ENCODE results near the gene NT5C3A.
"Not testable (repeated sequence)": the region's sequence is repeated elsewhere in the genome, so short reads cannot be mapped to it uniquely, and the experiment has no call there.

Gene NT5C3A

GRCh38 chr7:33039903-33040292 lies 22.7 kb downstream of the NT5C3A start:
- no peak for DNase-seq

- DNase-seq, result no peak
Measured at GRCh38 chr7:33039257-33039902, 23.2 kb downstream of the NT5C3A start.

GRCh38 chr7:33038639-33039038 lies 23.9 kb downstream of the NT5C3A start:
- DNase-seq, result no peak

GRCh38 chr7:33035776-33036175 lies 26.8 kb downstream of the NT5C3A start:
- no peak for DNase-seq

GRCh38 chr7:33024189-33024757 lies 38.3 kb downstream of the NT5C3A start:
- DNase-seq, result no peak

- no peak for DNase-seq
Measured at GRCh38 chr7:33012364-33012763, 50.2 kb downstream of the NT5C3A start.

GRCh38 chr7:33009734-33010133 lies 52.8 kb downstream of the NT5C3A start:
- DNase-seq, result no peak

GRCh38 chr7:33005690-33006089 lies 56.9 kb downstream of the NT5C3A start:
- DNase-seq, result not testable (repeated sequence)

GRCh38 chr7:33005193-33005592 lies 57.4 kb downstream of the NT5C3A start:
- DNase-seq, result not testable (repeated sequence)

- DNase-seq, result not testable (repeated sequence)
Measured at GRCh38 chr7:33004104-33004616, 58.4 kb downstream of the NT5C3A start.

GRCh38 chr7:33003111-33003510 lies 59.5 kb downstream of the NT5C3A start:
- not testable (repeated sequence) for DNase-seq

- DNase-seq, result not testable (repeated sequence)
Measured at GRCh38 chr7:32999380-32999779, 63.2 kb downstream of the NT5C3A start.

- DNase-seq, result peak; percentile 80
Measured at GRCh38 chr7:32998361-32999171, 64.0 kb downstream of the NT5C3A start.

GRCh38 chr7:32997956-32998355 lies 64.6 kb downstream of the NT5C3A start:
- DNase-seq, result not testable (repeated sequence)

GRCh38 chr7:32992750-32993149 lies 69.8 kb downstream of the NT5C3A start:
- not testable (repeated sequence) for DNase-seq

- DNase-seq, result not testable (repeated sequence)
Measured at GRCh38 chr7:32991975-32992700, 70.4 kb downstream of the NT5C3A start.

GRCh38 chr7:32991068-32991585 lies 71.4 kb downstream of the NT5C3A start:
- DNase-seq, result not testable (repeated sequence)

- DNase-seq, result not testable (repeated sequence)
Measured at GRCh38 chr7:32988148-32988547, 74.4 kb downstream of the NT5C3A start.

GRCh38 chr7:32979902-32980301 lies 82.7 kb downstream of the NT5C3A start:
- not testable (repeated sequence) for DNase-seq

GRCh38 chr7:32979246-32979645 lies 83.3 kb downstream of the NT5C3A start:
- DNase-seq, result not testable (repeated sequence)

- DNase-seq, result not testable (repeated sequence)
Measured at GRCh38 chr7:32977159-32977558, 85.4 kb downstream of the NT5C3A start.

GRCh38 chr7:32971967-32972366 lies 90.6 kb downstream of the NT5C3A start:
- not testable (repeated sequence) for DNase-seq

GRCh38 chr7:32967268-32967582 lies 95.4 kb downstream of the NT5C3A start:
- not testable (repeated sequence) for DNase-seq

Data from DMS153 (cell line).